Karpas-422 (cell line): ENCODE measurements around the gene GBP6. TPM values are rescaled to one million over a fixed set of nuclear protein-coding genes. Genes with fewer than 3 reads are reported as not detected.

Source experiments
- DNase-seq: peaks from one replicate; pipeline ENCODE4 v3.0.0-alpha.2; 2015
- H2AFZ ChIP-seq: fragments of 200-600 bp; sonication (generic); 2 replicates; pipeline ENCODE4 v1.6.1; 2014; ENCODE audit warnings: antibody characterized with exemption, low read length, mixed read lengths
- H3K27ac ChIP-seq: fragments of 200-600 bp; sonication (generic); 2 replicates; pipeline ENCODE4 v1.5.1; 2014; ENCODE audit warnings: mild to moderate bottlenecking, low read length, moderate library complexity
- H3K27me3 ChIP-seq: fragments of 200-600 bp; sonication (generic); 2 replicates; pipeline ENCODE4 v1.6.1; 2014; ENCODE audit warnings: low read length, mixed read lengths
- H3K36me3 ChIP-seq: fragments of 200-600 bp; sonication (generic); 2 replicates; pipeline ENCODE4 v1.6.1; 2014; ENCODE audit warnings: low read length, mixed read lengths; ENCODE audit not compliant: insufficient read depth
- H3K4me1 ChIP-seq: fragments of 200-600 bp; sonication (generic); 2 replicates; pipeline ENCODE4 v1.6.1; 2014; ENCODE audit warnings: mild to moderate bottlenecking, low read length, mixed read lengths
- H3K4me2 ChIP-seq: fragments of 200-600 bp; sonication (generic); 2 replicates; pipeline ENCODE4 v1.6.1; 2014; ENCODE audit warnings: low read length, low read depth, mild to moderate bottlenecking; ENCODE audit not compliant: poor library complexity, severe bottlenecking
- H3K4me3 ChIP-seq: fragments of 200-600 bp; sonication (generic); 2 replicates; pipeline ENCODE4 v1.5.1; 2014; ENCODE audit warnings: mild to moderate bottlenecking, antibody characterized with exemption, low read length, mixed read lengths
- H3K79me2 ChIP-seq: fragments of 200-600 bp; sonication (generic); 2 replicates; pipeline ENCODE4 v1.6.1; 2014; ENCODE audit warnings: mild to moderate bottlenecking, low read length, mixed read lengths
- H3K9ac ChIP-seq: fragments of 200-600 bp; sonication (generic); 2 replicates; pipeline ENCODE4 v1.6.0; 2014; ENCODE audit warnings: low read length
- H3K9me2 ChIP-seq: fragments of 200-600 bp; sonication (generic), shearing (Covaris generic); replicated peaks from 2 replicates; pipeline ENCODE4 v1.6.0; 2014; ENCODE audit warnings: mild to moderate bottlenecking, low read length, moderate library complexity; ENCODE audit not compliant: insufficient read depth
- H3K9me3 ChIP-seq: fragments of 300-700, 200-600 bp; sonication (generic); 2 replicates; pipeline ENCODE4 v1.6.1; 2014; ENCODE audit warnings: low read length, mixed read lengths
- H4K20me1 ChIP-seq: fragments of 200-600 bp; sonication (generic); 2 replicates; pipeline ENCODE4 v1.6.1; 2014; ENCODE audit warnings: mild to moderate bottlenecking, antibody characterized with exemption, low read length, low read depth; ENCODE audit not compliant: insufficient read depth
- total RNA-seq: library from RNA; depleted of rRNA; stranded (reverse); fragments of >200 nt; shearing (Covaris generic); gene quantifications from 2 replicates; pipeline ENCODE4 v1.2.3, GENCODE V29; 2014; ENCODE audit warnings: low replicate concordance

GBP6 gene
- total RNA-seq, 1 experiment from 2014 or later, result not detected

GRCh38 chr1:89382479-89382878 lies 18.6 kb downstream of the GBP6 start:
- no peak overlapping the region for H3K9ac ChIP-seq
- no peak for DNase-seq
- no peaks in the 10 kb centered on the region for H3K4me1 ChIP-seq
- no peaks in the 10 kb centered on the region for H4K20me1 ChIP-seq
- H3K36me3 ChIP-seq, result no peaks in the 10 kb centered on the region
- no peaks in the 10 kb centered on the region; the same call in 1 of the 2 replicates for H3K27me3 ChIP-seq
- no peaks in the 10 kb centered on the region for H3K9me2 ChIP-seq
- no peaks in the 10 kb centered on the region for H3K79me2 ChIP-seq
- H3K9me3 ChIP-seq, result no peaks in the 10 kb centered on the region
- H2AFZ ChIP-seq, result no peak overlapping the region
- no peak overlapping the region for H3K4me3 ChIP-seq
- no peak overlapping the region for H3K4me2 ChIP-seq
- H3K27ac ChIP-seq, result no peak overlapping the region

DNA sequence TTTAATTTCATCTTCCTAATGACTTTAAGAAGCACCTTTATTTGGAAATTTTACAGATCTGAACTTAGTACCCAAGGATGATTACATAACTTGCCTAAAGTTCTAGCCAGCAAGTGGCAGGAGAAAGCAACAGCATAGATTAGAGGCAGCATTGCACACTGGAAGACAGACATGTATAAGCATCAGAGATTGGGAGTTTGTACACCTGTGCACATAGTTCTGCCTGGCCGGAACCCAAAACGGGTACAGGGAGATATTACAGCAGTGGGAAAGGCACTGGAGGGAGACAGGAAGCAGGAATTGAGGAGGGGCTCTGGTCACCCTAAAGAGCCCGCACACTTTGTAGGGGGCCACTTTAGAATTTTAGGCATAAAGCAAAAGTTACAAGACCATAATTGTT lies 19.3 kb downstream of the GBP6 start:
- Histone ChIP-seq H3K9me2 (no peaks in the 10 kb centered on the region), H3K4me2 (no peak overlapping the region), H3K79me2 (no peaks in the 10 kb centered on the region), H4K20me1 (no peaks in the 10 kb centered on the region), H3K4me1 (no peaks in the 10 kb centered on the region), H3K4me3 (no peak overlapping the region), H3K36me3 (no peaks in the 10 kb centered on the region), H3K9me3 (no peaks in the 10 kb centered on the region), H3K27ac (no peak overlapping the region), H3K27me3 (no peaks in the 10 kb centered on the region; the same call in 1 of the 2 replicates), H2AFZ (no peak overlapping the region), H3K9ac (no peak overlapping the region)
- no peak for DNase-seq

DNA sequence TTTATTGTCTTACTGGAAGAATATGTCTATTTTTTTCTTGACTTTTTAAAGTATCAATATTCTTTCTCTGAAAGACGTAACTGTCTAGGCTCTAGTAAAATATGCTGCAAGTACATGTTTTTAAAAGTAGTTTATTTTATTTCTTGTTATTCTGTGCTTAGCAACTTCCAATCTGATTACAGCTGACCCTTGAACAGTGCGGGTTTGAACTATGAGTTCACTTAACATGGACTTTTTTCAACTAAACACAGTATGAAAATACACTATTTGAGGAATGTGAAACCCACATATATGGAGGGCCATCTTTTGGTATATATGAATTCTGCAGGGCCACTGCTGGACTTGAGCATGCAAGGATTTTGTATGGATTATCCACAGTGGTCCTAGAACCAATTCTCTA lies 26.8 kb downstream of the GBP6 start:
- Histone ChIP-seq H4K20me1 (no peaks in the 10 kb centered on the region), H3K27me3 (no peaks in the 10 kb centered on the region), H3K4me2 (no peak overlapping the region), H3K79me2 (no peaks in the 10 kb centered on the region), H2AFZ (no peak overlapping the region), H3K9me3 (no peaks in the 10 kb centered on the region), H3K4me3 (no peak overlapping the region), H3K9ac (no peak overlapping the region), H3K9me2 (no peaks in the 10 kb centered on the region), H3K36me3 (no peaks in the 10 kb centered on the region), H3K27ac (no peak overlapping the region), H3K4me1 (no peaks in the 10 kb centered on the region)
- no peak for DNase-seq

GRCh38 chr1:89391686-89392085 lies 27.8 kb downstream of the GBP6 start:
- Histone ChIP-seq H3K27me3 (no peaks in the 10 kb centered on the region), H3K27ac (no peak overlapping the region), H3K4me1 (no peaks in the 10 kb centered on the region)

GRCh38 chr1:89394851-89395250 lies 31.0 kb downstream of the GBP6 start:
- Histone ChIP-seq H3K4me2 (no peak overlapping the region), H4K20me1 (no peaks in the 10 kb centered on the region), H3K9ac (no peak overlapping the region), H3K79me2 (no peaks in the 10 kb centered on the region), H3K27me3 (no peaks in the 10 kb centered on the region), H3K27ac (no peak overlapping the region), H3K4me1 (no peaks in the 10 kb centered on the region), H3K9me2 (no peaks in the 10 kb centered on the region), H2AFZ (no peak overlapping the region), H3K36me3 (no peaks in the 10 kb centered on the region), H3K4me3 (no peak overlapping the region), H3K9me3 (no peaks in the 10 kb centered on the region)
- no peak for DNase-seq

More at GRCh38 chr1:89391686-89392085, 27.8 kb downstream of the GBP6 start:
- H3K4me3 ChIP-seq, result no peak overlapping the region
- no peaks in the 10 kb centered on the region for H4K20me1 ChIP-seq
- H2AFZ ChIP-seq, result no peak overlapping the region
- H3K9ac ChIP-seq, result no peak overlapping the region
- H3K79me2 ChIP-seq, result no peaks in the 10 kb centered on the region
- H3K4me2 ChIP-seq, result no peak overlapping the region
- DNase-seq, result no peak
- no peaks in the 10 kb centered on the region for H3K9me3 ChIP-seq
- H3K36me3 ChIP-seq, result no peaks in the 10 kb centered on the region
- no peaks in the 10 kb centered on the region for H3K9me2 ChIP-seq

- H3K27me3 ChIP-seq, result no peaks in the 10 kb centered on the region
- no peak overlapping the region for H3K4me3 ChIP-seq
- H3K9ac ChIP-seq, result no peak overlapping the region
- no peaks in the 10 kb centered on the region for H3K9me3 ChIP-seq
- H3K4me1 ChIP-seq, result no peaks in the 10 kb centered on the region
- no peak overlapping the region for H3K4me2 ChIP-seq
- H3K36me3 ChIP-seq, result no peaks in the 10 kb centered on the region
- H3K9me2 ChIP-seq, result no peaks in the 10 kb centered on the region
- no peaks in the 10 kb centered on the region for H4K20me1 ChIP-seq
- no peak overlapping the region for H3K27ac ChIP-seq
- no peak for DNase-seq
- no peaks in the 10 kb centered on the region for H3K79me2 ChIP-seq
- no peak overlapping the region for H2AFZ ChIP-seq
These were observed 33.0 kb downstream of the GBP6 start for GRCh38 chr1:89396902-89397301.

GRCh38 chr1:89405275-89405929 lies 41.5 kb downstream of the GBP6 start:
- no peak overlapping the region for H3K4me3 ChIP-seq
- H3K27me3 ChIP-seq, result no peaks in the 10 kb centered on the region
- H3K9ac ChIP-seq, result no peak overlapping the region
- H3K79me2 ChIP-seq, result no peaks in the 10 kb centered on the region
- H3K9me3 ChIP-seq, result no peaks in the 10 kb centered on the region
- no peak overlapping the region for H3K27ac ChIP-seq
- H3K4me2 ChIP-seq, result no peak overlapping the region
- DNase-seq, result no peak
- no peaks in the 10 kb centered on the region for H4K20me1 ChIP-seq
- H3K9me2 ChIP-seq, result no peaks in the 10 kb centered on the region
- no peaks in the 10 kb centered on the region for H3K36me3 ChIP-seq
- H2AFZ ChIP-seq, result no peak overlapping the region
- H3K4me1 ChIP-seq, result no peaks in the 10 kb centered on the region

GRCh38 chr1:89407360-89407759 lies 43.5 kb downstream of the GBP6 start:
- H3K36me3 ChIP-seq, result no peaks in the 10 kb centered on the region
- H3K27ac ChIP-seq, result no peak overlapping the region
- no peak for DNase-seq
- no peaks in the 10 kb centered on the region for H3K4me1 ChIP-seq
- no peak overlapping the region for H3K4me2 ChIP-seq
- no peaks in the 10 kb centered on the region for H3K27me3 ChIP-seq
- H3K9me2 ChIP-seq, result no peaks in the 10 kb centered on the region
- H3K79me2 ChIP-seq, result no peaks in the 10 kb centered on the region
- no peak overlapping the region for H2AFZ ChIP-seq
- no peaks in the 10 kb centered on the region for H4K20me1 ChIP-seq
- H3K4me3 ChIP-seq, result no peak overlapping the region
- H3K9me3 ChIP-seq, result no peaks in the 10 kb centered on the region
- H3K9ac ChIP-seq, result no peak overlapping the region
